Left colon (tissue), 2 donors: Measurements from ENCODE around the gene ACSF3. TPM values are rescaled to one million over a fixed set of nuclear protein-coding genes. Genes with fewer than 3 reads are reported as not detected.
"Not testable (repeated sequence)": the region's sequence is repeated elsewhere in the genome, so short reads cannot be mapped to it uniquely, and the experiment has no call there.

Source experiments
- ATAC-seq: fragments of 200-7000 bp; cut with Tn5 transposase; one replicate; pipeline ENCODE4 v1.9.1; 2020; ENCODE audit warnings: mild to moderate bottlenecking, moderate library complexity
- DNase-seq, 2 donors: peaks; one replicate each; pipeline ENCODE4 v3.0.0-alpha.2; 2020
- intact Hi-C, 2 donors: fragments of 100-400 bp; cut with DNase I in 1 of 2; cut with micrococcal nuclease in 1 of 2; formaldehyde crosslinking; loops; one replicate each; pipeline versions ENCODE4 v1.11.2 to v1.14.0; 2022; cut with DNase I, micrococcal nuclease
- total RNA-seq, 2 donors: library from RNA; stranded (reverse); fragmentation: NEBNext Ultra II Directional; extraction: Animal tissue kit (Norgen Biotek cat#: 25700); gene quantifications; one replicate each; pipeline ENCODE4 v1.2.1, GENCODE V29; 2021
- donor health status: DM: no; HTN: no; CAD: no.
- donor health status: DM: yes; HTN: yes; CAD: no.

Gene ACSF3
- total RNA-seq, 2 donors from 2014 or later = 55.6 to 62.9 TPM

DNA sequence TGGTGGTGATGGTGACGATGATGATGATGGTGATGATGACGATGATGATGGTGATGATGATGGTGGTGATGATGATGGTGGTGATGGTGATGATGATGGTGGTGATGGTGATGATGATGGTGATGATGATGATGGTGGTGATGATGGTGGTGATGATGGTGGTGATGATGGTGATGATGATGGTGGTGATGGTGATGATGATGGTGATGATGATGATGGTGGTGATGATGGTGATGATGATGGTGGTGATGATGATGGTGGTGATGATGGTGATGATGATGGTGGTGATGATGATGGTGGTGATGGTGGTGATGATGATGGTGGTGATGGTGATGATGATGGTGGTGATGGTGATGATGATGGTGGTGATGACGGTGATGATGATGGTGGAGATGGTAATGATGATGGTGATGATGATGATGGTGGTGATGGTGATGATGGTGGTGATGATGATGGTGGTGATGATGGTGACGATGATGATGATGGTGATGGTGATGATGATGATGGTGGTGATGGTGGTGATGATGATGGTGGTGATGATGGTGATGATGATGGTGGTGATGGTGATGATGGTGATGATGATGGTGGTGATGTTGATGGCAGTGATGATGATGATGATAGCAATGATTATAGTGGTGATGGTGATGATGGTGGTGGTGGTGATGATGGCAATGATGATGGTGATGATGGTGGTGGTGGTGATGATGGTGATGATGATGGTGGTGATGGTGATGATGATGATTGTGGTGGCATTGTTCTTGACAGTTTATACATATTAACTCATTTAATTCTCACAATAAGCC is 24.6 kb upstream of the ACSF3 start:
- ATAC-seq, intact Hi-C loops, DNase-seq: not testable (repeated sequence)

DNA sequence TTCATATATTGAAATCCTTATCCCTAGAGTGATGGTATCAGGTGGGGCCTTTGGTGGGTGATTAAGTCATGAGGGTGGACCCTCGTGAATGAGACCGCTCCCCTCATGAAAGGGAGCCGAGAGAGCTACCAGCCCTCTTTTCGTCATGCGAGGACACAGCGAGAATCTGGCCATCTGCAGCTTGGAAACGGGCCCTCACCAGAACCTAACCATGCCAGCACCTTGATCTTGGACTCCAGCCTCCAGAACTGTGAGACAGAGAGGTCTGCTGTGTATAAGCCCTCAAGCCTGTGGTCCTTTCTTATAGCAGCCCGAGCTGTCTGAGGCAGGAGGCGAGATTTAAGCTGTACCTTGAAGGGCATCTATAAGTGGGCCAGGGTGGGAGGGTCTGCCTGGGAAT is 23.7 kb upstream of the ACSF3 start:
- intact Hi-C loops = no loop called here
- no peak for ATAC-seq

DNA sequence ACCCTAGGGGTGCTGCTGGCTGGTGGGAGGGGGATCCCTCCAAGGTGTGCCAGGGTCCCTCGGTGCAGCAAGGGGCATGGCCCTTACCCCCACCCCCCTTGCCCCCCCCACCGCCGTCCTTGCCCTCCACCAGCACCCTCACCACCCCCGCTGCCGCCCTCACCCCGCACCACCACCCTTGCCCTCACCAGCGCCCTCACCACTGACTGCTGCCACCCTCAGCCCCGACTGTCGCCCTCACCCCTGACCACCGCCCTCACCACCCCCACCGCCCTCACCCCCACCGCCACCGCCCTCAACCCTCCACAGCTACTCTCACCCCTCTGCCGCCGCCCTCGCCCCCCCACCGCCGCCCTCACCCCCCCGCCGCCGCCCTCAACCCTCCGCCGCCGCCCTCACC is 23.1 kb upstream of the ACSF3 start:
- ATAC-seq (no peak), DNase-seq (no peak)
- intact Hi-C loops = no loop called here

More for the DNA sequence above, 23.7 kb upstream of the ACSF3 start:
- no peak for DNase-seq

DNA sequence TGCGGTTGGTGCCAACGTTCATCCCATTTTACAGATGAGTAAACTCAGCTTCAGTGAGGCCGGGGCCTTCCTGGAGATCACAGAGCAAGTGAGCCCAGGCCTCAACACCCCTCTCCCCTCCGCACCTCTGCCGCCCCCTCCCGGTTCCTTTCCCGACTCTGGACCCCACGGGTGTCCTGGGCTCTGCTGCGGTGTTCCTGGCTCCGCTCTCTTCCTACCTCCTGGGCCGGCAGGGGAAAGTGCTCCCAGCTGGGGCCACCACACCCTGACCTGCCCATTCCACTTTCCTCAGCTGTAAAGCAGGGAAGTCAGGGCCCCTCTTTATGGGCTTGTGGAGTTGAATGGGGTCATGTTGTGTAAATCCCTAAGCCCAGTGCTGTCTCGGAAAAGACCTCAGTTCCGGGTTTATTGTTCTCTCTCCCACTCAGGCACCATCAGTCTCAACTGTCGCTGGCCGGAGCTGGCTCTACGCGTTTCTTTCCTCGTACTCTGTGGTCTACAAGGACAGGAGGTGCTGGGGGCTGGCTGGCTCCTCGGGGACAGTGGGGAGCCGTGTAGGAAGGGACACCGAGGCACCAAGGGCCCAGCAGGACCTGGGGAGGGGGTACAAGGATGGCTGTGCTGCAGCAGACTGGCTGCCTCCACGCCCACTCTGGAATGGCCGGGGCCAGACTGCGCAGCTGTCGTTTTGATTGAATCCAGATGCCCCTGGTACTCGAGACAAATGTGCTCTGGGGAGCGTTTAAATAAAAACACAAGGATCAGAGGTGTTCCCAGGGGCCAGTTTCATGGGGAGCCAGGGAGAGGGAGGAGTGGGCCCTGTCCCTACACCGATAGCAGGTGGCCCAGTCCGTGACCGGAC is 21.7 kb upstream of the ACSF3 start:
- intact Hi-C loops = no loop called here
- DNase-seq (peak; percentile 44 to 71), ATAC-seq (peak; percentile 83)

DNA sequence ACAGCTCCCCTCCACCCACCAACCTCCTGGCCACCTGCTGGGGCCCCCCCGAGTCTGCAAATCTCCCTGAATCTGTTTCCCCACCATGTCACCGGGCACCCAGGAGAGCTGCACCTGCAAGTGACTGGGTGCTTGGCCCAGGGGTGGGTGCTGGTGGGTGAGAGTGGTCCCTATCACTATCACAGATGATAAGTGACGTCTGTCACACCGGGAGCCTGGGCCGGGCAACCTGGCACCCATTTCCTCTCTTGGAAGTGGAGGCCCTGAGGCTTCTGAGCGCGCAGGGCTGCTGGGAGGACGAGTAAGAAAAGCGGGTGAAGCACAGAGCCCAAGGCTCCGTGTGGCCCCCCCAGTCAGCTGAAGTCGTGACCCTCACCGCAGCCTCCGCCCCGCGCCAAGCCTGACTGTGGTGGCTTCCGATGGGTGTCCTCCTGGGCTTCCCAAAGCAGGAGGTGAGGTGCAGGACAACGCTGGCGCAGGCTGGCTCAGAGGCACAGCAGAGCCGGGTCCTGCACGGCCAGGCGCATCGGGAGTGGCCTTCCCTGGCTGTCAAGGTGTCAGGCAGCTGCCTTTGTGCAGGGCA is 21.0 kb upstream of the ACSF3 start:
- intact Hi-C loops = no loop called here
- no peak for ATAC-seq
- DNase-seq = no peak

DNA sequence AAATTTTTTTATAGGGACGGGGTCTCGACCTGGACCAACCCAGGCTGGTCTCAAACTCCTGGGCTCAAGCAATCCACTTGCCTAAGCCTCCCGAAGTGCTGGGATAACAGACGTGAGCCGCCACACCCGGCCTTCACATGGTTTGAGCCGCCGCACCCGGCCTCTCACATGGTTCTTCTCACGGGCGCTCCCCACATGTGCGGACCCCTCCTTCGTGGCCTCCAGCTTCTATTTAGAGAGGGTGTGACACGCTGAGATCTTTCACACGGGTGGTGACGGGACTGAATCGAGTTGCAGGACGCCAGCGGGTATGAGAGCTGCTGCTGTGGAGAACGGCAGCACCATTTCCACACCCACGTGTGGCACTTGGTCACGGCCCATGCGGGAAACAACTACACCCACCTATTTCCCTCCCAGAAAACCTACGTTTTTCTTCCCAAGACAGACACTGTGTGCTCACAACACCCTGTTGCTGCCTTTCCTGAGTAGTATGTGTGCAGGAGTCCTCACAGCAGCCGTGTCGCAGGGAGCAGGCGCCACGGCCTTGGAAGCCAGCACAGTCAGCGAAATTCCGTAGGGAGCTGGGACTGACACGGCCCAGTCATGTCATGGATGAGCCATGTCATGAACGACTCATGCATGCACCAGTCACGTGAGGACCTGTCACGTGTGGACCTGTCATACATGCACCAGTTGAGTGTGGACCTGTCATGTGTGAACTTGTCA is 20.1 kb upstream of the ACSF3 start:
- intact Hi-C loops = no loop called here
- no peak for DNase-seq
- ATAC-seq = no peak

DNA sequence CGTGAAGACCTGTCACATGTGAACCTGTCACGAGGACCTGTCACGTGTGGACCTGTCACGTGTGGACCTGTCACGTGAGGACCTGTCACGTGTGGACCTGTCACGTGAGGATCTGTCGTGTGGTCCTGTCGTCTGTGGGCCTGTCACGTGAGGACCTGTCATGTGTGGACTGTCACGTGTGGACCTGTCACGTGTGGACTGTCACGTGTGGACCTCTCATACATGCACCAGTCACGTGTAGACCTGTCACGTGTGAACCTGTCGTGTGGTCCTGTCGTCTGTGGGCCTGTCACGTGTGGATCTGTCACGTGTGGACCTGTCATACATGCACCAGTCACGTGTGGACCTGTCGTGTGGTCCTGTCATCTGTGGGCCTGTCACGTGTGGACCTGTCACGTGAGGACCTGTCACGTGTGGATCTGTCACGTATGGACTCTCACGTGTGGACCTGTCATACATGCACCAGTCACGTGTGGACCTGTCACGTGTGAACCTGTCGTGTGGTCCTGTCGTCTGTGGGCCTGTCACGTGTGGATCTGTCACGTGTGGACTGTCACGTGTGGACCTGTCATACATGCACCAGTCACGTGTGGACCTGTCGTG is 19.5 kb upstream of the ACSF3 start:
- ATAC-seq, intact Hi-C loops, DNase-seq: not testable (repeated sequence)

DNA sequence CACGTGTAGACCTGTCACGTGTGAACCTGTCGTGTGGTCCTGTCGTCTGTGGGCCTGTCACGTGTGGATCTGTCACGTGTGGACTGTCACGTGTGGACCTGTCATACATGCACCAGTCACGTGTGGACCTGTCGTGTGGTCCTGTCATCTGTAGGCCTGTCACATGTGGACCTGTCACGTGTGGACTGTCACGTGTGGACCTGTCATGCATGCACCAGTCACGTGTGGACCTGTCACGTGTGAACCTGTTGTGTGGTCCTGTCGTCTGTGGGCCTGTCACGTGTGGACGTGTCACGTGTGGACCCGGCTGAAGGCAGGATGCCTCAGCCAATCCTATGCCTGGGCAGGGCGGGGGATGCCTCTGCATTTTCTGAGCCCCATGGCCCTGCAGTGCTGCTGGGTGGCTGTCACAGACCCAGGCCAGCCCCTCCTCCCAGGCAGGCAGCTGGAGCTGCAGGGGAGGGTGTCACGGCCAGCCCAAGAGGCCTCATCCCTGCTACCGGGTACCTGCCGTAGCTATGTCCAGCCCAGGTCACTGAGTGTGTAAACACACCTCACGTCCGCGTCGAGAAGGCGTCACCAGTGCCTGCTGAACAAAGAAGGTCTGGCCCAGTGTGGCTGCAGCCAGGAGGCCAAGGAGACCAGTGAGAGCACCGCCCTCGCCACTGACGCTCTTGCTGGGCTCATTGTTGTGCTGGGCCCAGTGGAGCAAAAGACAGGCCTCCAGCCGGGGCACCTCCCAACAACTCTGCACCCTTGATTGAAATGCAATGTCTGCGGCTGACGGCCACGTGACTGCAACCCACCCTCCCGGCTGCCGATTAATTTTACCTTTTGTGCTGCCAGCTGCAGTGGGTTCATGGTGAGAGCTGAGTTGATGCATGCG is 18.6 kb upstream of the ACSF3 start:
- ATAC-seq (no peak), DNase-seq (no peak)
- intact Hi-C loops = no loop called here

DNA sequence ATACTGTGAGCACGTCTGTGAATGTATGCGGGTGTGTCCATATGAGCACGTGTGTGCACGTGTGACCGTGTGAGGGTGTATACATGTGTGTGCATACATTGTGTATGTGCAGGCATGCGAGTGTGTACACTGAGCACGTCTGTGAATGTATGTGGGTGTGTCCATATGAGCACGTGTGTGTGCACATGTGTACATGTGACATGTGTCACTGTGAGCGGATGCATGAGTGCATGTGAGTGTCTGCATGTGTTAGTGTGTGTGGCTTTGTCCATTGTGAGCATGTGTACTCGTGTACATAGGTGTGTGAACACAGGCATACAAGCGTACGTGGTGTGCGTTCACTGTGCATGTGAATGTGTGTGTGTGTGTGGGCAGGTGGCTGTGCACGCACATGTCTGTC is 17.5 kb upstream of the ACSF3 start:
- DNase-seq (no peak), ATAC-seq (no peak)
- intact Hi-C loops = no loop called here

DNA sequence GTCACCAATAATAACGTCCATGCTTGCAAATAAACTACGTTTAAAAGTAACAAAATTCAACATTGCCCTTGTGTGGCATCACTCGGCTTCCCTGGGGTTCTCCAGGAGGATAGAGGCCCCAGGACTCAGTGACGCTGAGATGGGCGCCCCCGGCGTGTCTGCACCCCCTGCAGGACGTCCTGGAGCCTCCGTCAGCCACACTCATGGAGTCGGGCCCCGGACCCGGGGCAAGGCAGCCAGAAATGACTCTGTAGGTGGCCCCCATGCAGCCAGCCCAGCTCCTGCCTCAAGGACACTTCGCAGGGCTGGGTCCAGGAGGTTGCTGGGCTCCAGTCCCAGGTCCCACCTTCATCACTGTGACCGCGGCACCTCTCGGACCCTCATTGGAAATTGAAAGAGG is 16.6 kb upstream of the ACSF3 start:
- DNase-seq = no peak
- ATAC-seq = no peak
- intact Hi-C loops = no loop called here

DNA sequence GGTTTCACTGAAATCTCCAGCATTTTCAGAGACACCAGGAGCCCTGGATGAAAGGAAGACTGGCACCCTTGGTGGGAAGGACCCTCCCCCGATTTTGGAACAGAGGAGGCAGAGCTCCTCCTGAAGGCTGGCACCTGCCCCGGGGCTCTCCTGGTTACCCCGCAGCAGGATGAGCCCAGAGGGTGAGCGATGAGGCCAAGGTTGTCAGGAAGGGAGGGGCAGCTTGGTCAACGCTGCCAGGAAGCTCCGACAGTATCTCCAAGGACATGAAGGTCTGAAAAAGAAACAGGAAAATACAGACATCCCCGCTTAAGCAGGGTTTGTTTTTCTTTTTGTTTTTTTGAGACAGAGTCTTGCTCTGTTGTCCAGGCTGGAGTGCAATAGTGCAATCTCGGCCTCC is 15.5 kb upstream of the ACSF3 start:
- ATAC-seq (no peak), DNase-seq (no peak)
- intact Hi-C loops = no loop called here

DNA sequence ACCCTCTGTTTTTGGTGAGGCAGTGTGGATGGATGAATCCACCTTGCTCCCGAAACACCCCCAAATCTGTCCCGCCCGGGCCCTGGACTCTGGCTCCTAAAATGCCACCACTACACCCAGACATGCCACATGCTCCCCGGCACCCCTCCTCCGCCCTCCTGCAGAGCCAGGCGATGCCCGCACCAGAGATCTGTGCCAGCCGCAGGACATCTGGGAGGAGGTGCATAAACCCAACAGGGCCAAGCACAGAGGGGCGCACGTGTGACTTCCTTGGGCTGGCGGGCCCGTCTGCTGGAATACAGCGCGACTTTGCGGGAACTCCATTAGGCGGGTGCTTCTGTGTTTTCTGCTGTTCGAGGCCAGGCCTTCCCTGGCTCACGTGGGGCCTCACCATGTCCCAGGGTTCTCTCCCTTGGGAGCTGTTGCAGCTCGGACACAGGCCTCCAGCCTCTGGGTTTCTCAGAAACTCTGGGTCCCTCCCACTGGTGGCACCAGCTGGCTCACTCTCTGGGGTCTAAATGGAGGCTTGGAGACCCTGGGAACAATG is 14.1 kb upstream of the ACSF3 start:
- intact Hi-C loops = no loop called here
- ATAC-seq (no peak), DNase-seq (no peak)

DNA sequence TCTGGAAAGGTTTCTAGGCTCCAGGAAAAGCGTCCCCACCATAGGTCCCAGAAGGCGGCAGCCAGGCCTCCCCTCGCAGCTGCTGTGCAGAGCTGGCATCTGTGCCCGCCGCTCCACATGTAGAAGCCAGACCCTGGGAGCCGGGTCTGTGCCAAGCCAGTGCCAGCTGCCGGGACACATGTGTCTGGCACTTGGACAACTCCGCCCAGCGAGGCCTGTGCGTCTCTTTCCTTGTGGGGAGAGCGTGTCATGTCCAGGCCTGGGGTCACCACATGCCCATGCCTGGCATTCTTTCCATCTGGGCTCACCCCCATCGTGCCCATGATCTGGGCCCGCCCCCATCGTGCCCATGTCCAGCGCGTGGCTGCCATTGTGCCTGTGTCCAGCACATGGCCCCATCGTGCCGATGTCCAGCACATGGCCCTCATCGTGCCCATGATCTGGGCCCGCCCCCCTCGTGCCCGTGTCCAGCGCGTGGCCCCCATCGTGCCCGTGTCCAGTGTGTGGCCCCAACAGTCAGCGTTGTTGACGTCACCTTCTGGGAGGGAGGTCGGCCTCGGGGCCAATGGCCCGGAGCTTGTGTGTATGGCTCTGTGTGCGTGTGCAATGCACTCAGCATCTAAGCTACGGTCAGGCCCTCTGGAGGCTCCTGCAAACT is 13.3 kb upstream of the ACSF3 start:
- intact Hi-C loops = no loop called here
- DNase-seq (no peak), ATAC-seq (no peak)

DNA sequence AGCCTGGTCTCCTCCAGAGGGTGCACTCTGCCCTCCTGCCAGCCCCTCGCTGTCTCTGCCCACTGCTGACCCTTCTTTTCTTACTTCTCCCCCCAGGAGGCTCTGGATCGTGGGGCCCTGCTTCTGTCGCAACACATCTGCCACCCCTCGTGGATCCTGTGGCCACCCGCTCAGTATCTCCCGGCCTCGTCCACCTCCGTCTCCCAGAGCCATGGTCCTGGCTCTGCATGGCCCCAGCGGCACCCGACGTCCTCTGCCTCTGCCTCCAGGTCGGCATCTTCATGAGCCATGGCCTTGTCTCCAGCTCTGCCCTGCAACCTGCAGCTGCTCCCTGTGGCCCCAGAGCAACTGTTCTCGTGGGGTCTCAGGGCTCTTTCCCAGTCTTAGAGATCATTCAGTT is 12.1 kb upstream of the ACSF3 start:
- DNase-seq = no peak
- ATAC-seq = no peak
- intact Hi-C loops = no loop called here

DNA sequence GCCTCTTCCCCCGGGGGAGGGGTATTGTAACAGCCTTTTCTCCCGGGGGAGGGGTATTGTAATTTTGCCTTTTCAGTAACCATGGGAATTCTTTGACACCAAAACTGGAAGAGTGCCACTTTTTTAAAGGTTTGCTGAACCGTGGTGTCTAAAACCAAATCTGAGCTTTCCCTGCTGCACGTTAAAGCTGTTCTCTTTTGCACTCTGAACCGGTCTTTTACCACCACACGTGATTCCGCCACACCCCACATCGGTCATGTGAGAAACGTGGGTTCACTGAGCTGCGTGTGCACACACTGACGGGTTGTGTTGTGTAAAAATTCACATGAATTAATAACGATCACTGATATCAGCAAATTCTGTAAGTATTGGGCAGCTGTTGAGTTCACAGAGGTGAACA is 9.2 kb upstream of the ACSF3 start:
- peak; percentile 97 for ATAC-seq
- intact Hi-C loops = no loop called here
- DNase-seq = peak in 1 of 2 donors; percentile 72

DNA sequence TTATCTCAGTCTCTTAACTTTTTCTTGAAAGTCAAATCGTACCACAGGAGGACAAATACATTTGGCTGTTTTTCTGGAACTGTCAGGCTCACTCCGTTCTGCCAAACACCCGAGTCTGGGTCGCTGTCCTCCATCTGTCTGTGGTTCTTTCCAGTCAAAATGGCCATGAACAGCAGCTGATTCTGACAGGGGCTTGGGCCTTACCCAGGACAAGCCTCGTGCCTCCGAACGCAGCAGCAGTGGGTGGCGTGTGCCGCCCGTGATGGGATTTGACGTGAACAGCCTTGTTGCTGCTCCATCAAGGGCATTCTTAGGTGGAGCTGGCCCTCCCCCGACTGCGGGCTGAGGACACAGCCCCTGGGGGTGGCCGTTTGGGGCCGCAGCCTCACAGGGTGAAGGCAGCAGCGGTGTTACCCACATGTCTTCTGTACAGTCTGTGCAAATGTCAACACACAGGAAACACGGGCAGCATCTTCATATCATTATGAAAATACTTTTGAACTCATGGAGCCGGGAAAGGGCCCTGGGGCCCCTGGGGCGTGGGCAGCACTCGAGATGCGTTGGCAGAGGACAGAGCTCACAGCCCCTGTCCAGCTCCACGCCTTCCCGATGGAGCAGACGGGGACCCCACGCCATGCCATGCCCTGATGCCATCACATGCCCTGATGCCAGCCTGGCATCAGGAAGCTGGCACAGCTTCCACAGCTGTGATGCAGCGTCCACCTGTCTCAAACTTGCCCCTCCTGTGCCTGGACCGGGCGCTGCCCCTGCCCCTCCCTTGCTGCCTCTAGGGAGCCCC is 8.6 kb upstream of the ACSF3 start:
- ATAC-seq (peak; percentile 18), DNase-seq (no peak)
- intact Hi-C loops = no loop called here
